ENCODE results near the gene FBLN1.

Gene FBLN1

DNA sequence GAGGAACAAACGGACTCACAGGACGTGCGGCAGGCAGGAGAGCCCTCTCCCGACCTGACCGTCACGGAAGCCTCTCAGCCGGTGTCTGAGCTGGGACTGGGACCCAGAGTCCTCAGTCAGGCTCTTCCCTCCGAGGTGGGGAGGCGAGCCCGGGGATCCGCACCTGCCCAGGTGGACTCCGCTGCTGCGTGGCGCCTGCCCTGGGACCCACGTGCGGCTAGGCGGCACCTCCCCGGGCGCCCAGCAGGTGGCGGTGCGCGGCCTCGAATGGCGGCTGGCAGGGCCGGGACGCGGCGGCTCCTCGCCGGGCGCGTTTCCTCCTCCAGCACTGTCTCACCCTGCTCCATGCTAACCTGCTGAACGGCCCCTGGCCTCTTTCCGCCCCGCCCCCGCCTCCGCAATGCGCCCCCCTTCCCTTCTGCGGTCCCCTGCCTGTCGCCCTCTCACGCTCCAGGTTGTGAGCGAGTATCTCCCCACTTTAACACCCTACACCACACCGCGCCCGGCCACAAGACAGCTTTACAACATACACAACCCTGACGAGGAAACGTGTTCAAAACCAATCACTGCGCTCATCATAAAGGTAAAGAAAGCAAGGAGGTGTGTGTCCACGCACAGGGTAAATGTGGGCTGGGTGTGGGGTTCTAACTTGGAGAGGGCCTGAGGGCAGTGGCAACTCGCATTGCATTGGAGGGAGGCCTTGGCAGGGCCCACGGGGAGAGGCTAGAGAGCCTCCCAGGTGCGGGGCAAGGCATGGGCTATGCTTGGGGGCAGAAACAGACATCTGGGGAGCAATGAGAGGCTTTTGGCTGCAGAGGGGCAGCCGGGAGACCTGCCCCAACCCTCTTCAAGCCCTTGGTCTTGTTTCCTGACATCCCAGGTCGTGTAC, 143.1 kb downstream of the FBLN1 start:
- Histone ChIP-seq H3K27me3 (peaks cover 87% of the 10 kb centered on the region), H3K4me3 (ENCODE audit: low read depth in 1 of 2, low read length in 1 of 2) (no peak overlapping the region)

DNA sequence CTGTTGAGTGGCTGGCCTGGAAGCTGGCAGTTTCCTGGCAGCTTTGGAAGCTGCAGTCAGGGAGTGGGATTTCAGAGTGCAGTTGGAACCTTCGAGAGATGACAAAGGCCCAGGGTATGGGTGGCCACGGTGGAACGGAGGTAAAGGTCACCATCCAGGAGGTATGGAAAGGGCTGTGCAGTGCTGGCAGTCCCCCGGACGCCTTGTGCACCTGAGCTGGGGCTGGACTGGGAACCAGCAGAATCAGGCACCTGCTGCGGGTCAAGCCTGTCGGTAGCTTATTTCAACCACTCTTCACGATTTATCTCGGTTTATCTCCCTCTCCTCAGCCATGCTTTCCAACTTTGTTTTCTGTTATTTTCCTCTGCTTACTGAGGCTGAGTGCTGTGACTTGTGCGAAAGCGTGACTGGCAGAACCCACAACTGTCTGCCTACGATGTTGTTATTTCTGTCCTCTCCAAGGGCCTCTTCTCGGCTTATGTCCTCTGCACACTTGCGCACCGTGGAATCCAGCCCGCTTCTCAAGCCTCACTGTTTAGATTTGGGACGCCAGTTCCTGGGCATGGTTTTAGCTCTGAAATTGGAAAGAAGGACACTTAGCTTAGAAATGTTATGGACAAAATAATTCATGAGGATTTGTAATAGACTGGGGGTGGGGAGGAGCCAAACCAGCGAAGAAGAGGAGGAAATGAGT, 145.0 kb downstream of the FBLN1 start:
- TF ChIP-seq, protein P1, sequence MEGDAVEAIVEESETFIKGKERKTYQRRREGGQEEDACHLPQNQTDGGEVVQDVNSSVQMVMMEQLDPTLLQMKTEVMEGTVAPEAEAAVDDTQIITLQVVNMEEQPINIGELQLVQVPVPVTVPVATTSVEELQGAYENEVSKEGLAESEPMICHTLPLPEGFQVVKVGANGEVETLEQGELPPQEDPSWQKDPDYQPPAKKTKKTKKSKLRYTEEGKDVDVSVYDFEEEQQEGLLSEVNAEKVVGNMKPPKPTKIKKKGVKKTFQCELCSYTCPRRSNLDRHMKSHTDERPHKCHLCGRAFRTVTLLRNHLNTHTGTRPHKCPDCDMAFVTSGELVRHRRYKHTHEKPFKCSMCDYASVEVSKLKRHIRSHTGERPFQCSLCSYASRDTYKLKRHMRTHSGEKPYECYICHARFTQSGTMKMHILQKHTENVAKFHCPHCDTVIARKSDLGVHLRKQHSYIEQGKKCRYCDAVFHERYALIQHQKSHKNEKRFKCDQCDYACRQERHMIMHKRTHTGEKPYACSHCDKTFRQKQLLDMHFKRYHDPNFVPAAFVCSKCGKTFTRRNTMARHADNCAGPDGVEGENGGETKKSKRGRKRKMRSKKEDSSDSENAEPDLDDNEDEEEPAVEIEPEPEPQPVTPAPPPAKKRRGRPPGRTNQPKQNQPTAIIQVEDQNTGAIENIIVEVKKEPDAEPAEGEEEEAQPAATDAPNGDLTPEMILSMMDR (IDR thresholded peaks at IDR 0.05): no peak
- H3K36me3 ChIP-seq: no peaks in the 10 kb centered on the region
- H3K4me1 ChIP-seq (ENCODE audit: control insufficient read depth in 1 of 2, insufficient read depth in 1 of 2, low read depth in 1 of 2, low read length in 1 of 2): peaks cover 0 to 5% of the 10 kb centered on the region in 2 experiments
- H3K27me3 ChIP-seq: peaks cover 82% of the 10 kb centered on the region
- no peak overlapping the region for H3K27ac ChIP-seq
- no peaks in the 10 kb centered on the region for H3K9me3 ChIP-seq
- no peak overlapping the region for H3K4me3 ChIP-seq (ENCODE audit: low read depth in 1 of 2, low read length in 1 of 2)

More for the DNA sequence above, 143.1 kb downstream of the FBLN1 start:
- no peaks in the 10 kb centered on the region for H3K36me3 ChIP-seq
- peaks cover 0 to 5% of the 10 kb centered on the region in 2 experiments for H3K4me1 ChIP-seq (ENCODE audit: control insufficient read depth in 1 of 2, insufficient read depth in 1 of 2, low read depth in 1 of 2, low read length in 1 of 2)
- TF ChIP-seq, protein P1 (IDR thresholded peaks at IDR 0.05): peak; percentile 71
- no peaks in the 10 kb centered on the region for H3K9me3 ChIP-seq
- H3K27ac ChIP-seq: no peak overlapping the region

DNA sequence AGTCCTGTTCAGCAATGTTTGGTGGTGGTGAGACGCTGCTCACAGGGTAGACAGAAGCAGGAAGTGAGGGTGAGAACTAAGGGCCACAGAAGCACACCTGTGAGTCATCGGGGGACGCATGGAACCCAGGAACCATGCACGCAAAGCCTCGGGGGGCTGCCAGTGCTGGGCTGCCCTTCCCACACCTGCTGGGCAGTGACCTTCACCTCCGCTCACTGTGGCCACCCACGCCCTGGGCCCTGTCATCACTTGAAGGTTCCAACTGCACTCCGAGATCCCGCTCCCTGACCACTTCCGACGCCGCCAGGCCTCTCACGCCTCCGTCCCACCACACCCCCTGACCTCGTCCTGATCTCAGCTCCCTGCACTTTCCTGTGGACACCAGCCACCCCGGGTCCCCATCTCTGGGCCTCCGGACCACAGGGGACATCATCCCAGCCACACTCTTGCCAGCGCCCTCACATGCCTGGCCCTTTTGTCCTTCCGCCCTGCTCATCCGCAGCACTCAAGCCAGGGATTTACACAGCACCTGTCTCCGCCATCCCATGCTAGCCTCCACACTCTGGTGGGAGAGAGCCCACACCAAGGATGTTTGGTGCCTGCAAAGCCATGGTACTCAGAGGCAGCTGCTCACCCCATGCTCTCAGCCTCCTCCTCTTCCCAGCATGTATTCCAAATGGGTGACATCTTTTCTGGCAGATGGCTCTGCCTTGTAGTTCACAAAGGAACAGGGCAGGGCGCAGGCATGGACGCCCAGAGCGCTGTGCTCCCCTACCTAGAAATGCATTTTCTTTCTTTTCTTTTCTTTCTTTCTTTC, 145.8 kb downstream of the FBLN1 start:
- TF ChIP-seq, protein P1 (IDR thresholded peaks at IDR 0.05): no peak
- H3K27me3 ChIP-seq: peaks cover 82% of the 10 kb centered on the region

DNA sequence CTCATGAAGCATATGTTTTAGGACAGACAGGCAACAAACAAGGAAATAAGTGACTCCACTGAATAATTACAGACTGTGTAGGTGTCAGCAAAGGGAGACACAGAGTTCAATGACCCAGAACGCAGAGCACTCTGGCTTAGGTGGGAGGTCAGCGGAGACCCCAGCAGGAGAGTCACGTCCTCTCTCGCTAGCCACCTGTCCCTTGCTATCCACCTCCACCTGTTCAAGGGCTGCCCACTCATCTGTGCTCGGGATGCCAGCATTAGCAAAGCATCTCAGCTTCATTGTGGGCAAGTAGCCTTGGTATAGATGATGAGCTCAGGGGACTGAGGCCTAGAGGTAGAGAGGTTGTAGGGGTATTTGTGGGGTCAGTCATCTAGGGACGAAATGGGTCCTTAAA, 147.1 kb downstream of the FBLN1 start:
- Histone ChIP-seq H3K27ac (no peak overlapping the region), H3K4me1 (ENCODE audit: control insufficient read depth in 1 of 2, insufficient read depth in 1 of 2, low read depth in 1 of 2, low read length in 1 of 2) (peaks cover 0 to 5% of the 10 kb centered on the region in 2 experiments), H3K4me3 (ENCODE audit: low read depth in 1 of 2, low read length in 1 of 2) (no peak overlapping the region), H3K36me3 (no peaks in the 10 kb centered on the region), H3K9me3 (no peaks in the 10 kb centered on the region), H3K27me3 (peaks cover 75% of the 10 kb centered on the region)
- TF ChIP-seq, protein P1 (IDR thresholded peaks at IDR 0.05): no peak

More for the DNA sequence above, 145.8 kb downstream of the FBLN1 start:
- peaks cover 0 to 5% of the 10 kb centered on the region in 2 experiments for H3K4me1 ChIP-seq (ENCODE audit: control insufficient read depth in 1 of 2, insufficient read depth in 1 of 2, low read depth in 1 of 2, low read length in 1 of 2)
- no peak overlapping the region for H3K27ac ChIP-seq
- no peaks in the 10 kb centered on the region for H3K9me3 ChIP-seq
- no peak overlapping the region for H3K4me3 ChIP-seq (ENCODE audit: low read depth in 1 of 2, low read length in 1 of 2)
- no peaks in the 10 kb centered on the region for H3K36me3 ChIP-seq

DNA sequence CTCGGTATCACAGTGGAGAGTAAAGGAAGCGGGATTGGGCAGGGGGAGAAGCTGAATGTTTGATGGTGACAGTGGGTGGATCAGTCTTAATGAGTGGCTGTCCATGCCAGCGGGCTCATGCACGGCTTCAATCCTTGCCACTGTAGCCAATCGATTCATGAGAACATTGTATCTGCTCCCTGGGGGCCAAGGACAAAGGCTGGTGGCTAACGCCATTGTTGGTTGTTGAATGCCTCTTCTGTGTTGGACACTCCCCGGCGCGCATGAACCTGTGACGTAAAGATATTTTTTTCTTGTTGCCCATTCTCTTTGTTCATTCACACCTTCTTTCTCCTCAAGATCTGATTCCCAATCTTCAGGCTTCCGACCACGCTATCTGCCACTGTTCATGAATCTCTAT, 148.0 kb downstream of the FBLN1 start:
- TF ChIP-seq, protein P1 (IDR thresholded peaks at IDR 0.05): no peak
- Histone ChIP-seq H3K9me3 (no peaks in the 10 kb centered on the region), H3K27me3 (peaks cover 71% of the 10 kb centered on the region), H3K27ac (no peak overlapping the region), H3K4me3 (ENCODE audit: low read depth in 1 of 2, low read length in 1 of 2) (no peak overlapping the region), H3K4me1 (ENCODE audit: control insufficient read depth in 1 of 2, insufficient read depth in 1 of 2, low read depth in 1 of 2, low read length in 1 of 2) (peaks cover 0 to 1% of the 10 kb centered on the region in 2 experiments), H3K36me3 (no peaks in the 10 kb centered on the region)

All from neutrophil (primary cell).